Adipose tissue (tissue), 3 donors: Measurements from ENCODE around the gene CLASRP. TPM values are rescaled to one million over a fixed set of nuclear protein-coding genes. Genes with fewer than 3 reads are reported as not detected.
A peak's percentile ranks its signal among the peaks of the same experiment; 100 is the strongest.
"Not testable (repeated sequence)": the region's sequence is repeated elsewhere in the genome, so short reads cannot be mapped to it uniquely, and the experiment has no call there.

Experiments
- H3K27ac ChIP-seq: one replicate; pipeline ENCODE4 v1.5.1; 2013; ENCODE audit warnings: low read depth, low read length
- WGBS, 3 donors: extraction: QIAGEN DNeasy Blood & Tissue Kit; methylation state at CpG; one replicate each; pipeline ENCODE4 v1.1.7; 2013; 5-methylcytosine and 5-hydroxymethylcytosine counted together
- polyA plus RNA-seq, 3 donors: library from polyadenylated mRNA; stranded (reverse); fragments of 200-250 nt; gene quantifications; one replicate each; pipeline ENCODE4 v1.2.3, GENCODE V29; 2013
- donor health status: healthy with polysubstance abuse.
- donor health status: Bipolar disorder and iron deficiency.
- donor health status: healthy.

CLASRP gene
- polyA plus RNA-seq, result 10 to 100 TPM; 40.2 to 73.4 (median 57.3) TPM

DNA sequence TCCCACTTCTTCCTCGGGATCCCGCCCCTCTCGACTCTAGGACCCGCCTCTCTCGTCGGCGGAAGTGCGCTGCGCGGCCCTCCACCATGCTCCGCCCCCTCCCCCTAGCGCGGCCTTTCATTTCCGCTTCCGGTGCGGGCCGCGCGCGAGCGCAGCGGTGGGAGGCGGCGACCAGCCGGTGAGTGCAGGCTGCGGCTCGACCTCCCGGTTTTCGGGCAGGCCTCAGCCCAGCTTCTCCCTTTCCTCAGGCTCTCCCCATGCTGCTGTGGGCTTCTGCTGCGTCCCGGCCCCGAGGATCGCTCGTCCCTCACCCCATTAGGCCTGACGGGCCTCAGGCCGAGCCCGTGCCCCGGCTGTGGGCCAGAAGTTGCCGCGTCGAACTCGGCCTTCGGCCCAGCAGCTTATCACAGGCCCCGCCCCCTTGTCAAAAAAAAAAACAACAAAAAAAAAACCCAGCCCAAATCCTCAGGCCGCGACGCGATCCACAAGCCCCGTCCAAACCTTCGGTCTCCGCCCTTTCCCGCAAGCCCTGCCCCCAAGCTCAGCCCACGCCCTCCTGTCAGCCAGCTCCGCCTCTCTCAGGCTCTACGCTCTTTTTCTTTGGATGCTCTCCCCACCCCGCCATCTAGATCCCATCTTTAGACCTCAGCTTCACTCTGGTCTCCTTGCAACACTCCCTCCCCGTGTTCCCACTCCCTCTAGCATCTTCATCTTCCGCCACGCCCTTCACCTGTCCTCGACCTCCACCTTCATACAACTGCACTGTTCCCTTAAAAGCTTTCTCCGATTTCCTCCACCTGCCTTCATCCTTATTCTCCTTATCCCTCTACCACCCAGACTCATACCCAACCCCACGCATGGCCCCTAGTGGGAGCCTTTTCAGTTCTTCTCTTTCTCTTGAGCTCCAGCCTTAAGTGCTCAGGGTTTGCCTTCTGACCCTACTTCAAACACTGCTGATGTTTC, at the start of gene CLASRP:
Gene CLASRP (plus strand): TSS at position 115 of the 963 bp plus-strand sequence. CDS start 1,168 bp downstream, outside the sequence.
- WGBS, 3 donors, result 2 to 3% (median 3%) methylated on average over 52 to 62 of the region's 62 CpGs
- H3K27ac ChIP-seq, result peak within 1 kb of the TSS; percentile 81

DNA sequence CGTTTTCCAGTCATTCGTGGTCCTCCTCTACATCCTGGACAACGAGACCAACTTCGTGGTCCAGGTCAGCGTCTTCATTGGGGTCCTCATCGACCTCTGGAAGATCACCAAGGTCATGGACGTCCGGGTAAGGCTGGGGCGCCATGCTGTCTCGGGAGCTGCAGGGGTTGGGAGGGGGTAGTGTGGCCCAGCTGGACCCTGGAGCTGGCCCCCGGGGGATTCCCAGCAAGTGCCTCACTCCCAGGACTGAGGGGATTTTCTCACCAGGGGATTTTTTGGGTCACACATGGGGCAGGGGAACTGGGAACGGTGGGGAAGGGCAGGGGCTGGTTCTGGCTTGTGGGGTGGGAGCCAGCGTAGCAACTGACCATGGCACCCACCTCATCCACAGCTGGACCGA, 48.4 kb upstream of the CLASRP start:
- 87 to 91% (median 89%) methylated on average over 14 of the region's 14 CpGs for WGBS, 3 donors
- H3K27ac ChIP-seq, result no peak overlapping the region

- WGBS, 3 donors, result 93 to 97% (median 95%) methylated on average over 12 of the region's 12 CpGs
- H3K27ac ChIP-seq, result no peak overlapping the region
These were observed 47.9 kb upstream of the CLASRP start for GRCh38 chr19:44990966-44991365.

- 90 to 92% (median 91%) methylated on average over 39 to 44 of the region's 44 CpGs for WGBS, 3 donors
- H3K27ac ChIP-seq, result no peak overlapping the region
These were observed 46.3 kb upstream of the CLASRP start for GRCh38 chr19:44992336-44993163.

DNA sequence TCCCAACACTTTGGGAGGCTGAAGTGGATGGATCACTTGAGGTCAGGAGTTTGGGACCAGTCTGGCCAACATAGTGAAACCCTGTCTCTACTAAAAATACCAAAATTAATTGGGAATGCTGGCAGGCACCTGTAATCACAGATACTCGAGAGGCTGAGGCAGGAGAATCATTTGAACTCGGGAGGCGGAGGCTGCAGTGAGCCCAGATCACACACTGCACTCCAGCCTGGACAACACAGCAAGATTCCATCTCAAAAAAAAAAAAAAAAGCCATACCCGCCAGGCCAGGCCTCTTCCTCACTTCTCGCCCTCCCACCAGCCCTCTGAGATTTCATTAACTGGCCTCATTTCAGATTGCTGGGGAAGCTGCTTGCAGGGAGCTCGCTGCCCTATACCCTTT, 45.3 kb upstream of the CLASRP start:
- H3K27ac ChIP-seq, result no peak overlapping the region
- 86 to 88% (median 87%) methylated on average over 6 of the region's 6 CpGs for WGBS, 3 donors

DNA sequence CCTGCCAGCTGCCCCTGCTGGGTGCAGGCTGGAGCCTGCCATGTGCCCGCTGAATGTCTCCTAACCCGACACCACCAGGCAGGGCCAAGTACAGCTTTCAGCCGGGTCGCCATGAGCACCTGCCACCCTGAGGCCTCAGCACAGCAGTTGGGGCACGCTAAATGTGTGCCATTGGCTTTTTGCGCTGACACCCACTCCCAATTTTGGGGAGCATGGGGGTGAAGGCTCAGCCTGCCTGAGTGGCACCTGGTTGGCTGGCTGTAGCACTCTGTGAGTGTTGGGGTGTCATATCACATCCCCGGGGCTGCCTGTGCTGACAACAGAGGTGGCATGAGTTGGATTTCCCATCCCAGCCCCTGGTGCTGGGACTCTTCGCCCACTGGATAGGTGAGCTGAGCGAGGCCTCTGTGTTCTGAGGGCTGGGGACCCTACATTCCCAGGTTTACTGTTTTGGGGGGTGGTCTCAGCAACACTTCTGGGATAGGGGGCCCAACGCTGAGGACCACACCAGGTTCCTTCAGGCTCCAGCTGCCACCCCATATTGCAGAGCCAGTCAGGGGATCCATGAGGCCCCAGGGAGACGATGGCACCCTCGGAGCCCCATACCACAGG, 44.8 kb upstream of the CLASRP start:
- WGBS, 3 donors, result 88 to 92% (median 89%) methylated on average over 12 of the region's 12 CpGs
- H3K27ac ChIP-seq, result no peak overlapping the region

- H3K27ac ChIP-seq, result no peak overlapping the region
- WGBS, 3 donors, result 82 to 95% (median 94%) methylated on average over 4 of the region's 4 CpGs
These were observed 40.8 kb upstream of the CLASRP start for GRCh38 chr19:44998025-44998424.

- H3K27ac ChIP-seq, result not testable (repeated sequence)
- 73 to 87% (median 80%) methylated on average over 12 of the region's 12 CpGs for WGBS, 3 donors
These were observed 39.5 kb upstream of the CLASRP start for GRCh38 chr19:44999131-44999925.

- H3K27ac ChIP-seq, result not testable (repeated sequence)
- WGBS, 3 donors, result 67 to 69% (median 68%) methylated on average over 19 of the region's 19 CpGs
These were observed 38.2 kb upstream of the CLASRP start for GRCh38 chr19:45000665-45001064.

DNA sequence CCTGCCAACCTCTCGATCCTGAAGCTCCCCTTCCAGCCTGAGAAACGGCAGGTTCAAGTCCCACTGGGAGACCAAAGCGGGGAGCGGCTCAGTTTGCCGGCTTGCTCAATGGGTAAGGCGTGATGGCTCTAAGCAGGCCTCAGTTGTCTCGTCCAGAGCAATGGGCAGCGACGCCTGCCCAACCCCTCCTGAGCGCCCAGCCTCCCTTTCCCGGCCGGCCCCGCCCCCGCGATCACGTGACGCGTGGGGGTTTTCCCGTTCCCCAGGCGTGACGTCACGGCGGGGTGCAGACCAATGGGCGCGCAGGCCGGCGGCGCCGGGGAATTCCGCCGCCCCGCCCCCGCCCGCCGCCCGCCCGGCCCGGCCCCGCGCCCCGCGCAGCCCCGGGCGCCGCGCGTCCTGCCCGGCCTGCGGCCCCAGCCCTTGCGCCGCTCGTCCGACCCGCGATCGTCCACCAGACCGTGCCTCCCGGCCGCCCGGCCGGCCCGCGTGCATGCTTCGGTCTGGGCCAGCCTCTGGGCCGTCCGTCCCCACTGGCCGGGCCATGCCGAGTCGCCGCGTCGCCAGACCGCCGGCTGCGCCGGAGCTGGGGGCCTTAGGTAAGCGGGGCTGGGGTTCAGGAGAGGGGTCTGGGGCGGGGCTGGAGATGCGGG, 37.6 kb upstream of the CLASRP start, which contains the start of gene RELB:
Gene RELB (plus strand): TSS at position 378 of the 653 bp plus-strand sequence. CDS start 116 bp downstream, at position 494.
- H3K27ac ChIP-seq, result peak within 1 kb of the TSS; percentile 98
- WGBS, 3 donors, result 2 to 3% (median 2%) methylated on average over 51 to 79 of the region's 79 CpGs

- H3K27ac ChIP-seq, result no peak overlapping the region
- 91 to 97% (median 96%) methylated on average over 4 of the region's 4 CpGs for WGBS, 3 donors
These were observed 35.4 kb upstream of the CLASRP start for GRCh38 chr19:45003485-45003884.

DNA sequence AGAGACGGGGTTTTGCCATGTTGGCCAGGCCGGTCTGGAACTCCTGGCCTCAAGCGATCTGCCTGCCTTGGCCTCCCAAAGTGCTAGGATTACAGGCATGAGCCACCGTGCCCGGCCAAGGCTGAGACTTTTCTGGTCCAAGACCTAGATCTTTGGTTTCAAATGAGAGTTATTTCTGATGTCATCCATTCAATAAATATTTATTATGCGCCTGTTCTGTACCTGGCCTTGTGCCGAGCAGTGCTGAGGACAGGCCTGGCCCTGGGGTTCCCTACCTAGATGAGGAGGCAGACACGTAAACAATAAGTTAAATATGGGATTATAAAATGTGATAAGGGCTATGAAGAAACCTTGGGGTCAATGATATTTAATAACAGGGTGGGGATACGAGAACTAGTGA, 33.1 kb upstream of the CLASRP start:
- no peak overlapping the region for H3K27ac ChIP-seq
- 85 to 93% (median 86%) methylated on average over 9 of the region's 9 CpGs for WGBS, 3 donors

DNA sequence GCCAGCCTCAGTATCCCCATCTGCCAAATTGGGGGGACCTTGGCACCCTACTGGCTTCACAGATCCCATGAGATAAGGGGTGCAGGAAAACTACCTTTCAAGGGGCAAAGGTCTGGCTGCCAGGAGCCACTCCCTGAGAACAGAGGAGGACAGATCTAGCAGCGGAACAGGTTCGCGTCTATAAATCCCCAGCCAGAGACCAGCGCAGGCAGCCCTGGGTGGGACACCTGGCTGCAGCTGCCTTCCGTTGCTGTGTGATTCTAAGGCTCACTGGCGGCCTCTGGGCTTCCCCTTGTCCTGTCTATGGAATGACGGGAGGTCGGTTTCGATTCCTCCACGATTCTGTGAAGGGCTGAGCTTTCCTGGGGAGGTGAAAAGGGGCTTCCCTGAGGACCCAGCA, 30.3 kb upstream of the CLASRP start:
- H3K27ac ChIP-seq, result no peak overlapping the region
- 65 to 82% (median 80%) methylated on average over 10 of the region's 10 CpGs for WGBS, 3 donors

GRCh38 chr19:45009625-45010255, 29.1 kb upstream of the CLASRP start:
- H3K27ac ChIP-seq, result no peak overlapping the region
- 85 to 95% (median 93%) methylated on average over 9 of the region's 9 CpGs for WGBS, 3 donors

DNA sequence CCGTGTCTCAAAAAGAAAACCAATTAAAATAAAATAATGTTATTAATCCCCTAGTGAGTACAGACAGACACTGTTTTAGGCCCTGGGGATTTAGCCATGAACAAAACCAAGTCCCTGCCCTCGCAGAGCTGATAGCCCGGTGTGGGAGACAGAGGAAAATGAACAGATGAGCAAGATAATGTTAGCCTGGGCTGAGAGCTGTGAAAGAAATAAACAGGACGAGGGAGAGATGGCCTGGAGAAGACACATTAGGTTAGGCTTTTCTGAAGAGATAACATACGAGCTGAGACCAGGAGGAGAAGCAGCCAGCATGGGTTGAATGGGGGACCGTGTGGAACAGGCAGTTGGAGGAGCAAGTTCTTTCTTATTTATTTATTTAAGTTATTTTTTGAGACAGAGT, 28.5 kb upstream of the CLASRP start:
- no peak overlapping the region for H3K27ac ChIP-seq
- 67 to 74% (median 68%) methylated on average over 6 of the region's 6 CpGs for WGBS, 3 donors

- no peak overlapping the region for H3K27ac ChIP-seq
- WGBS, 3 donors, result 97 to 98% (median 97%) methylated on average over 33 to 42 of the region's 42 CpGs
These were observed 26.9 kb upstream of the CLASRP start for GRCh38 chr19:45011959-45012358.
